BE2C (cell line): Measurements from ENCODE around the gene LEMD1. TPM values are rescaled to one million over a fixed set of nuclear protein-coding genes. Genes with fewer than 3 reads are reported as not detected.

Experiments
- DNase-seq: peaks from one replicate; pipeline ENCODE4 v3.0.0-alpha.2; 2020
- H3K27me3 ChIP-seq: fragments of 250-450 bp; sonication (Bioruptor Pico); 2 replicates; pipeline ENCODE4 v1.5.1; 2020; ENCODE audit warnings: mild to moderate bottlenecking
- H3K36me3 ChIP-seq: fragments of 250-450 bp; sonication (Bioruptor Pico); 2 replicates; pipeline ENCODE4 v1.5.1; 2020; ENCODE audit warnings: mild to moderate bottlenecking
- H3K4me1 ChIP-seq: fragments of 250-450 bp; sonication (Bioruptor Pico); 2 replicates; pipeline ENCODE4 v1.5.1; 2020
- H3K4me3 ChIP-seq: 2 replicates; pipeline ENCODE4 v1.5.1; 2011; ENCODE audit warnings: low read depth, low read length
- H3K9me3 ChIP-seq: fragments of 250-450 bp; sonication (Bioruptor Pico); 2 replicates; pipeline ENCODE4 v1.5.1; 2020
- polyA plus RNA-seq: library from polyadenylated mRNA; unstranded; fragments of >200 nt; gene quantifications from one replicate; pipeline ENCODE4 v1.2.1, GENCODE V29; 2012; ENCODE audit warnings: low read depth, missing spikeins; ENCODE audit not compliant: insufficient read length, insufficient read depth
- TF ChIP-seq, protein P1 (sequence below): IDR thresholded peaks from 2 replicates; pipeline ENCODE4 v1.5.1; 2012; ENCODE audit warnings: mild to moderate bottlenecking, low read depth, low read length

LEMD1 gene, protein sequence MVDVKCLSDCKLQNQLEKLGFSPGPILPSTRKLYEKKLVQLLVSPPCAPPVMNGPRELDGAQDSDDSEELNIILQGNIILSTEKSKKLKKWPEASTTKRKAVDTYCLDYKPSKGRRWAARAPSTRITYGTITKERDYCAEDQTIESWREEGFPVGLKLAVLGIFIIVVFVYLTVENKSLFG
- polyA plus RNA-seq = not detected

DNA sequence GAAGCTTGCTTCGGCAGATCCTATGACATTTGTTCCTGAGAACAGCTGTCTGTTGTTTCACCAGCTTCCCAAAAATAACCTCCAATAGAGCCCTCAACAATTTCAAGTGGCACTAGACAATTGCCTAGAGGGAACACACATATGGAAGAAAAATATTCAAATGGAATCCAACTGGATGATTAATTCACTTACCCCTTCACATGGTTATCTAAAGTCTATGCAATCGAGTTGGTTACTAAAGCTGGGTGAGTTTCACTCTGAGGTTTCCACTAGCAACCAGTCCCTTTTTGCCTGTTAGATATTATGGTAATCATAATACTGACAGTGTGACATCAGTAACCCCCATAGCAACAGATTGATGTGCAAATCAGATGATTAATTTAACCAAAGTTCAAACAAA is at the start of gene LEMD1:
LEMD1 (minus strand) TSS at position 259 of the 400 bp plus-strand sequence. CDS start 1,520 bp downstream, outside the sequence.
- TF ChIP-seq, protein P1, sequence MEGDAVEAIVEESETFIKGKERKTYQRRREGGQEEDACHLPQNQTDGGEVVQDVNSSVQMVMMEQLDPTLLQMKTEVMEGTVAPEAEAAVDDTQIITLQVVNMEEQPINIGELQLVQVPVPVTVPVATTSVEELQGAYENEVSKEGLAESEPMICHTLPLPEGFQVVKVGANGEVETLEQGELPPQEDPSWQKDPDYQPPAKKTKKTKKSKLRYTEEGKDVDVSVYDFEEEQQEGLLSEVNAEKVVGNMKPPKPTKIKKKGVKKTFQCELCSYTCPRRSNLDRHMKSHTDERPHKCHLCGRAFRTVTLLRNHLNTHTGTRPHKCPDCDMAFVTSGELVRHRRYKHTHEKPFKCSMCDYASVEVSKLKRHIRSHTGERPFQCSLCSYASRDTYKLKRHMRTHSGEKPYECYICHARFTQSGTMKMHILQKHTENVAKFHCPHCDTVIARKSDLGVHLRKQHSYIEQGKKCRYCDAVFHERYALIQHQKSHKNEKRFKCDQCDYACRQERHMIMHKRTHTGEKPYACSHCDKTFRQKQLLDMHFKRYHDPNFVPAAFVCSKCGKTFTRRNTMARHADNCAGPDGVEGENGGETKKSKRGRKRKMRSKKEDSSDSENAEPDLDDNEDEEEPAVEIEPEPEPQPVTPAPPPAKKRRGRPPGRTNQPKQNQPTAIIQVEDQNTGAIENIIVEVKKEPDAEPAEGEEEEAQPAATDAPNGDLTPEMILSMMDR = no peak
- Histone ChIP-seq H3K9me3 (no peaks in the 10 kb centered on the region), H3K36me3 (no peaks in the 10 kb centered on the region), H3K4me3 (no peak within 1 kb of the TSS), H3K4me1 (no peaks in the 10 kb centered on the region; the same call in 1 of the 2 replicates), H3K27me3 (no peaks in the 10 kb centered on the region; the same call in 1 of the 2 replicates)
- DNase-seq = no peak

DNA sequence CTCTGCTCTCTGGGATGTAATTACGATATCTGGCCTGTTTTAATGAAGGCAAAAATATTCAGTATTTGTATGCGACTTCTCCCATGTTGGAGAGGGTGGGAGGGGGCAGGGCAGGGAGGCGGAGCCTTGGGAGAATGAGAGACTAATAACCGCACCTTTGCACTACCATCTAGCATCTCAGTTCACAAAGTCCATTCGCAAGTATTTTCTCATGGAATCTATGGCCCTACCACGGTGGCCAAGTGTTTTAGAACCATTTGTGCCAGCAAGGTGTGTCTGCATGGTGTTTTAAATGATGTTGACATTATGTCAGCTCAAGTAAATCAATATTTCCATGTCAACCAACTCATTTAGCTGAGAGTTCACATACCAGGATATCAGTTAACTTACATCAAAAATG is 48.3 kb upstream of the LEMD1 start:
- H3K27me3 ChIP-seq = no peaks in the 10 kb centered on the region

DNA sequence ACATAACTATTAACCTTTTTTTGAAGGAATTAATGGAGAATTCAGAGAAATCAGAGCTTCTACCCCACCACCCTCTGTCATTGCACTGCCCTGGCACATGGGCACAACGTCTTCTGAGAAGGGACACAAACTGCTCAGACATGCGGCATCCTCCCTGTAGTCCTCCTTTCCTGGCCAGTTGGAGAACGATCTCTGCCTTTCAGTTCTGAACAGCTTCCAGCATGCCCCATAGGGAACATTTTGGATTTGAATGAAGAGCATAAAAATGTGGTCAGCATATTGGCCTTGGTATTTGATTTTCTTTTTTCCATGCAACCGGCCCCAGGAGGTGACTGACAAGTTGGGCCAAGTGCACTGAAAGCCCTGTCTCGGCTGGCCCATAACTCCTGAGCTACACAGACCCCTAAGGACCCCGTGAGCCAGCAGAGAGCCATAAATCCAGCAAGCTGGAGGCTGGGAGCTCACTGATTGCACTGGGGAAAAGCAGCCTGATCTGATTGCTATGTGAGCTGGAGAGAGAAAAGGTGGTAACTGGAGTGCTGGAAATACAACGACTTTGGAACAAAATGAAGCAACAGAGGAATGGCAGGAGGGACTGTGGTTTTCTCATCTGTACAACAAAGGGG is 44.9 kb upstream of the LEMD1 start:
- no peaks in the 10 kb centered on the region for H3K9me3 ChIP-seq
- TF ChIP-seq, protein P1 = no peak
- peaks cover 10% of the 10 kb centered on the region for H3K27me3 ChIP-seq
- no peaks in the 10 kb centered on the region for H3K36me3 ChIP-seq
- H3K4me3 ChIP-seq = no peak overlapping the region
- no peak for DNase-seq
- H3K4me1 ChIP-seq = no peaks in the 10 kb centered on the region

More for the DNA sequence above, 48.3 kb upstream of the LEMD1 start:
- peaks cover 4% of the 10 kb centered on the region for H3K4me1 ChIP-seq
- no peaks in the 10 kb centered on the region for H3K9me3 ChIP-seq
- TF ChIP-seq, protein P1 = no peak
- H3K36me3 ChIP-seq = no peaks in the 10 kb centered on the region
- H3K4me3 ChIP-seq = no peak overlapping the region
- DNase-seq = no peak

DNA sequence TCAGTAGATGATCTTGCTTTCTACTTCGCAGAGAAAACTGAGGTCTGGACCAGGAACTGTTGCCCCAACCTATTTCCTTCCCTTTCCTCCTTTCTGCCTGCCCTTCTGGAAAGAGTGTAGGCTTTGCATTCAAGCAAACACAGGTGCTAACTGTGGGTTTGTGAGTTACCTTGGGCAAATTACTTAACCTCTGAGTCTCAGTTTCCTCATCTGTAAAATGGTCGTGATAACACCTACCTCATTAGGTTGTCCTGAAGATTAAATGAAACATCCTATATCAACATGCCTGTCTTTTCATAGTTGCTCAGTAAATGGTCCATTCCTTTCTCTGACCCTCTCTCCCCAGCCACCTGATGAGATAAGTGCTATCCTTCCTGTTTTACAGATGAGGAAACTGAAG is 43.5 kb upstream of the LEMD1 start:
- no peaks in the 10 kb centered on the region for H3K4me1 ChIP-seq
- DNase-seq = no peak
- H3K36me3 ChIP-seq = no peaks in the 10 kb centered on the region
- no peak overlapping the region for H3K4me3 ChIP-seq
- peaks cover 10% of the 10 kb centered on the region for H3K27me3 ChIP-seq
- TF ChIP-seq, protein P1 = no peak
- no peaks in the 10 kb centered on the region for H3K9me3 ChIP-seq

DNA sequence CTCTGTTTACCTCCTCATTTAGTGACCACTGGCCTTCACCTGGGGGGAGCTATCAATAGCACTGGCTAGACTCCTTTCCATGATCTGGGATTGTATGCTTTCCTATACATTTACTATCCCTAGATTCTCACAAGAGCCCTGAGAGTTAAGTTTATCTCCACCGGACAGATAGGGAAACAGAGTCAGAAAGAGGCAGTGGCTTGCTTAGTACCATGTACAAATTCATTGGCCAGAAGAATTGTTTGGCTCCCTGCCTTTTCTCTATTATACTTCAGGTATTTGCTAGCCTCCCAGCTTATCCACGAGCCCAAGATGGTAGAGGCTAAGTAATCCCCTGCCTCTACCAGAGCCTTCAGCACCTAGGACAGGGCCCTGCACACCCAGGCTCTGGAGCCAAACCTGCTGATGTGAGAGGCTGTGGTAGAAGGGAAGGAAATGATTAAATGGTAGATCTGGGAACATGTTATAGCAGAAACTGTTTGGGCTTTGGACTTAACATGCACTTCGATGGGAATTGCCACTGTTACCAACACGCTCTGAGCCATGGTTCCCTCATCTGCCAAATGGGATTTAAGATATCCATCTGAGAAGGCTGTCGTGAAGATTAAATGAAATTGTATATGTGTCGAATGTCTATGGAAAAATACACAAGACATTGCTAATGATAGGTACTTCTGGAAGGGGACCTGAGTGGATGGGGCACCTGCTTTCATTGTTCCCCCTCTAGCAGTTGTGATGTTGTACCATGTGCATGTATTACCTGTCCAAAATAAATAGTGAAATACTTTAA is 37.1 kb upstream of the LEMD1 start:
- peaks cover 67% of the 10 kb centered on the region for H3K27me3 ChIP-seq
- no peak for DNase-seq
- no peak overlapping the region for H3K4me3 ChIP-seq
- TF ChIP-seq, protein P1 = no peak
- no peaks in the 10 kb centered on the region for H3K36me3 ChIP-seq
- H3K9me3 ChIP-seq = no peaks in the 10 kb centered on the region
- H3K4me1 ChIP-seq = no peaks in the 10 kb centered on the region
